Right lobe of liver (tissue), 4 donors: ENCODE results near the gene FILIP1.

Source experiments
- POLR2A ChIP-seq: fragments of 450-650 bp; IDR thresholded peaks from one replicate; pipeline ENCODE4 v1.6.1; 2017; ENCODE audit warnings: antibody characterized with exemption, mild to moderate bottlenecking
- TF ChIP-seq, protein P1 (sequence below), 4 donors: fragments of 200-600 bp in 3 of 4; fragments of 450-650 bp in 1 of 4; IDR thresholded peaks; one replicate each; pipeline versions ENCODE4 v1.5.1 to v1.8.0; 2016 to 2022; ENCODE audit warnings: antibody characterized with exemption in 4 of 4, mild to moderate bottlenecking in 2 of 4
- donor health status: DM: no; HTN: no; CAD: no.
- donor health status: DM: no; HTN: no; CAD: no.
- donor health status: DM: no; HTN: yes; CAD: no.

- TF ChIP-seq POLR2A, result no peak
- TF ChIP-seq, protein P1, sequence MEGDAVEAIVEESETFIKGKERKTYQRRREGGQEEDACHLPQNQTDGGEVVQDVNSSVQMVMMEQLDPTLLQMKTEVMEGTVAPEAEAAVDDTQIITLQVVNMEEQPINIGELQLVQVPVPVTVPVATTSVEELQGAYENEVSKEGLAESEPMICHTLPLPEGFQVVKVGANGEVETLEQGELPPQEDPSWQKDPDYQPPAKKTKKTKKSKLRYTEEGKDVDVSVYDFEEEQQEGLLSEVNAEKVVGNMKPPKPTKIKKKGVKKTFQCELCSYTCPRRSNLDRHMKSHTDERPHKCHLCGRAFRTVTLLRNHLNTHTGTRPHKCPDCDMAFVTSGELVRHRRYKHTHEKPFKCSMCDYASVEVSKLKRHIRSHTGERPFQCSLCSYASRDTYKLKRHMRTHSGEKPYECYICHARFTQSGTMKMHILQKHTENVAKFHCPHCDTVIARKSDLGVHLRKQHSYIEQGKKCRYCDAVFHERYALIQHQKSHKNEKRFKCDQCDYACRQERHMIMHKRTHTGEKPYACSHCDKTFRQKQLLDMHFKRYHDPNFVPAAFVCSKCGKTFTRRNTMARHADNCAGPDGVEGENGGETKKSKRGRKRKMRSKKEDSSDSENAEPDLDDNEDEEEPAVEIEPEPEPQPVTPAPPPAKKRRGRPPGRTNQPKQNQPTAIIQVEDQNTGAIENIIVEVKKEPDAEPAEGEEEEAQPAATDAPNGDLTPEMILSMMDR (IDR thresholded peaks at IDR 0.05), result no peak
Measured at GRCh38 chr6:75291331-75291730, 202.3 kb downstream of the FILIP1 start.
